Measurements from ENCODE around the gene NCKAP5.

NCKAP5 gene

GRCh38 chr2:132774189-132774588 is 794.1 kb downstream of the NCKAP5 start:
- Histone ChIP-seq H3K9me3 (ENCODE audit: control insufficient read depth, low read length) (peaks cover 4% of the 10 kb centered on the region), H3K27me3 (ENCODE audit: control insufficient read depth in 1 of 2, insufficient read depth in 1 of 2, low read length in 2 of 2) (no peaks in the 10 kb centered on the region), H2BK15ac (ENCODE audit: low read depth, poor library complexity, severe bottlenecking) (no peak overlapping the region), H3K36me3 (ENCODE audit: control insufficient read depth in 1 of 2, insufficient read depth in 2 of 2, low read depth in 1 of 2, low read length in 2 of 2) (no peaks in the 10 kb centered on the region), H2AK5ac (ENCODE audit: low read length, severe bottlenecking) (no peak overlapping the region), H2BK12ac (ENCODE audit: low read length in 2 of 2) (no peak overlapping the region), H3K18ac (ENCODE audit: low read depth in 1 of 2, low read length in 2 of 2) (no peak overlapping the region), H4K8ac (ENCODE audit: low read length) (no peak overlapping the region), H3K14ac (ENCODE audit: low read length in 2 of 2) (no peak overlapping the region), H2BK120ac (ENCODE audit: low read depth, low read length) (no peak overlapping the region), H4K91ac (ENCODE audit: low read length) (no peak overlapping the region), H3K79me1 (replicated peaks; ENCODE audit: low read length, poor library complexity, severe bottlenecking) (no peaks in the 10 kb centered on the region), H3K4me3 (ENCODE audit: insufficient read depth in 1 of 2, low read depth in 1 of 2, low read length in 2 of 2) (no peak overlapping the region), H3K9ac (ENCODE audit: low read length) (no peak overlapping the region), H3K27ac (ENCODE audit: low read length, poor library complexity, severe bottlenecking) (peak overlapping the region; percentile 6), H3K23ac (ENCODE audit: low read length in 2 of 2) (no peak overlapping the region), H2AFZ (ENCODE audit: low read depth, low read length) (no peak overlapping the region), H3K4me1 (ENCODE audit: control insufficient read depth, insufficient read depth, low read depth, low read length) (peaks cover 3% of the 10 kb centered on the region), H3K4ac (ENCODE audit: low read depth in 1 of 2, low read length in 2 of 2) (no peak overlapping the region), H2BK5ac (ENCODE audit: low read depth, low read length, poor library complexity, severe bottlenecking) (no peak overlapping the region), H3K4me2 (ENCODE audit: low read length, poor library complexity, severe bottlenecking) (peak overlapping the region; percentile 19)
- DNase-seq: no peak
- WGBS: no CpG with 5 or more reads among the region's 2 CpGs

- Histone ChIP-seq H2AFZ (ENCODE audit: low read depth, low read length) (no peak overlapping the region), H2BK5ac (ENCODE audit: low read depth, low read length, poor library complexity, severe bottlenecking) (no peak overlapping the region), H3K27ac (ENCODE audit: low read length, poor library complexity, severe bottlenecking) (no peak overlapping the region), H3K14ac (ENCODE audit: low read length in 2 of 2) (no peak overlapping the region), H3K23ac (ENCODE audit: low read length in 2 of 2) (no peak overlapping the region), H3K4me2 (ENCODE audit: low read length, poor library complexity, severe bottlenecking) (no peak overlapping the region), H3K4me3 (ENCODE audit: insufficient read depth in 1 of 2, low read depth in 1 of 2, low read length in 2 of 2) (no peak overlapping the region), H4K8ac (ENCODE audit: low read length) (no peak overlapping the region), H3K9me3 (ENCODE audit: control insufficient read depth, low read length) (peaks cover 4% of the 10 kb centered on the region), H3K18ac (ENCODE audit: low read depth in 1 of 2, low read length in 2 of 2) (no peak overlapping the region), H2AK5ac (ENCODE audit: low read length, severe bottlenecking) (no peak overlapping the region), H3K79me1 (replicated peaks; ENCODE audit: low read length, poor library complexity, severe bottlenecking) (no peaks in the 10 kb centered on the region), H3K4me1 (ENCODE audit: control insufficient read depth, insufficient read depth, low read depth, low read length) (peaks cover 3% of the 10 kb centered on the region), H4K91ac (ENCODE audit: low read length) (no peak overlapping the region), H3K27me3 (ENCODE audit: control insufficient read depth in 1 of 2, insufficient read depth in 1 of 2, low read length in 2 of 2) (no peaks in the 10 kb centered on the region), H2BK120ac (ENCODE audit: low read depth, low read length) (no peak overlapping the region), H2BK15ac (ENCODE audit: low read depth, poor library complexity, severe bottlenecking) (no peak overlapping the region), H3K36me3 (ENCODE audit: control insufficient read depth in 1 of 2, insufficient read depth in 2 of 2, low read depth in 1 of 2, low read length in 2 of 2) (no peaks in the 10 kb centered on the region), H3K4ac (ENCODE audit: low read depth in 1 of 2, low read length in 2 of 2) (no peak overlapping the region), H3K9ac (ENCODE audit: low read length) (no peak overlapping the region), H2BK12ac (ENCODE audit: low read length in 2 of 2) (no peak overlapping the region)
- WGBS: 43% methylated on average over 3 of the region's 3 CpGs
- no peak for DNase-seq
These were observed 794.9 kb downstream of the NCKAP5 start for GRCh38 chr2:132773331-132773730.

- DNase-seq: no peak
- Histone ChIP-seq H2BK5ac (ENCODE audit: low read depth, low read length, poor library complexity, severe bottlenecking) (no peak overlapping the region), H3K36me3 (ENCODE audit: control insufficient read depth in 1 of 2, insufficient read depth in 2 of 2, low read depth in 1 of 2, low read length in 2 of 2) (no peaks in the 10 kb centered on the region), H3K9me3 (ENCODE audit: control insufficient read depth, low read length) (peaks cover 4% of the 10 kb centered on the region), H3K4ac (ENCODE audit: low read depth in 1 of 2, low read length in 2 of 2) (no peak overlapping the region), H4K91ac (ENCODE audit: low read length) (no peak overlapping the region), H4K8ac (ENCODE audit: low read length) (no peak overlapping the region), H3K4me3 (ENCODE audit: insufficient read depth in 1 of 2, low read depth in 1 of 2, low read length in 2 of 2) (no peak overlapping the region), H3K18ac (ENCODE audit: low read depth in 1 of 2, low read length in 2 of 2) (no peak overlapping the region), H2BK120ac (ENCODE audit: low read depth, low read length) (no peak overlapping the region), H3K79me1 (replicated peaks; ENCODE audit: low read length, poor library complexity, severe bottlenecking) (no peaks in the 10 kb centered on the region), H3K23ac (ENCODE audit: low read length in 2 of 2) (no peak overlapping the region), H3K9ac (ENCODE audit: low read length) (no peak overlapping the region), H3K27me3 (ENCODE audit: control insufficient read depth in 1 of 2, insufficient read depth in 1 of 2, low read length in 2 of 2) (no peaks in the 10 kb centered on the region), H3K4me1 (ENCODE audit: control insufficient read depth, insufficient read depth, low read depth, low read length) (peaks cover 3% of the 10 kb centered on the region), H3K27ac (ENCODE audit: low read length, poor library complexity, severe bottlenecking) (no peak overlapping the region), H2AFZ (ENCODE audit: low read depth, low read length) (no peak overlapping the region), H2BK15ac (ENCODE audit: low read depth, poor library complexity, severe bottlenecking) (no peak overlapping the region), H2BK12ac (ENCODE audit: low read length in 2 of 2) (no peak overlapping the region), H2AK5ac (ENCODE audit: low read length, severe bottlenecking) (no peak overlapping the region), H3K4me2 (ENCODE audit: low read length, poor library complexity, severe bottlenecking) (no peak overlapping the region), H3K14ac (ENCODE audit: low read length in 2 of 2) (no peak overlapping the region)
- no CpG with 5 or more reads among the region's 2 CpGs for WGBS
These were observed 795.9 kb downstream of the NCKAP5 start for GRCh38 chr2:132772340-132772739.

- peaks cover 4% of the 10 kb centered on the region for H3K9me3 ChIP-seq (ENCODE audit: control insufficient read depth, low read length)
- no peak overlapping the region for H2BK12ac ChIP-seq (ENCODE audit: low read length in 2 of 2)
- H2BK5ac ChIP-seq (ENCODE audit: low read depth, low read length, poor library complexity, severe bottlenecking): no peak overlapping the region
- no peak overlapping the region for H3K4ac ChIP-seq (ENCODE audit: low read depth in 1 of 2, low read length in 2 of 2)
- no peaks in the 10 kb centered on the region for H3K27me3 ChIP-seq (ENCODE audit: control insufficient read depth in 1 of 2, insufficient read depth in 1 of 2, low read length in 2 of 2)
- no peak overlapping the region for H4K91ac ChIP-seq (ENCODE audit: low read length)
- no peak overlapping the region for H2AFZ ChIP-seq (ENCODE audit: low read depth, low read length)
- H2BK120ac ChIP-seq (ENCODE audit: low read depth, low read length): no peak overlapping the region
- H3K9ac ChIP-seq (ENCODE audit: low read length): no peak overlapping the region
- H2AK5ac ChIP-seq (ENCODE audit: low read length, severe bottlenecking): no peak overlapping the region
- H4K8ac ChIP-seq (ENCODE audit: low read length): no peak overlapping the region
- H2BK15ac ChIP-seq (ENCODE audit: low read depth, poor library complexity, severe bottlenecking): no peak overlapping the region
- no peaks in the 10 kb centered on the region for H3K36me3 ChIP-seq (ENCODE audit: control insufficient read depth in 1 of 2, insufficient read depth in 2 of 2, low read depth in 1 of 2, low read length in 2 of 2)
- no peak overlapping the region for H3K4me3 ChIP-seq (ENCODE audit: insufficient read depth in 1 of 2, low read depth in 1 of 2, low read length in 2 of 2)
- no peaks in the 10 kb centered on the region for H3K4me1 ChIP-seq (ENCODE audit: control insufficient read depth, insufficient read depth, low read depth, low read length)
- H3K18ac ChIP-seq (ENCODE audit: low read depth in 1 of 2, low read length in 2 of 2): no peak overlapping the region
- no peak overlapping the region for H3K14ac ChIP-seq (ENCODE audit: low read length in 2 of 2)
- H3K4me2 ChIP-seq (ENCODE audit: low read length, poor library complexity, severe bottlenecking): no peak overlapping the region
- no peak overlapping the region for H3K27ac ChIP-seq (ENCODE audit: low read length, poor library complexity, severe bottlenecking)
- DNase-seq: no peak
- no peaks in the 10 kb centered on the region for H3K79me1 ChIP-seq (replicated peaks; ENCODE audit: low read length, poor library complexity, severe bottlenecking)
- WGBS: 91% methylated on average over 1 of the region's 1 CpG
- no peak overlapping the region for H3K23ac ChIP-seq (ENCODE audit: low read length in 2 of 2)
These were observed 801.7 kb downstream of the NCKAP5 start for GRCh38 chr2:132766573-132766972.
